ENCODE measurements around the gene GARS1. TPM values are rescaled to one million over a fixed set of nuclear protein-coding genes. Genes with fewer than 3 reads are reported as not detected.
"Not testable (repeated sequence)": the region's sequence is repeated elsewhere in the genome, so short reads cannot be mapped to it uniquely, and the experiment has no call there.

Gene GARS1
- total RNA-seq, 1 donor: 287 TPM

DNA sequence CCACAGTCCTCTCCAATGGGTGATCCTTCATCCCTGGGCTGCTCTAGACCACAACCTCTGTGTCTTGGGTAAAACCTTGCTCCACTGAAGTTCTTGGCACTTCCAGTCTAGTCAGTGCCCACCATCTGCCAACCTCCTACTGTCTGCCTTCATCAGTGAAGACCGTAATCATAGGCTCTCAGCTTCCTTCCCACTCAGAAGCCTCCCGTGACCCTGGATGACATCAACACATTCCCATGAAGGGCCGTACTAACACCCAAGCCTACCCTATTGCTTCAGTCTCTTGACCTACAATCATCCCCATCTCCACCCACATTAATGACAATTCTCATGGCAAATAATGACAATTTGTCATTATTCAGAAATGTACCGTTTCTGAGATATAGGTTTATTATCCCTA lies 27.6 kb upstream of the GARS1 start:
- DNase-seq (ENCODE audit: low read depth): no peak
- TF ChIP-seq, protein P1, sequence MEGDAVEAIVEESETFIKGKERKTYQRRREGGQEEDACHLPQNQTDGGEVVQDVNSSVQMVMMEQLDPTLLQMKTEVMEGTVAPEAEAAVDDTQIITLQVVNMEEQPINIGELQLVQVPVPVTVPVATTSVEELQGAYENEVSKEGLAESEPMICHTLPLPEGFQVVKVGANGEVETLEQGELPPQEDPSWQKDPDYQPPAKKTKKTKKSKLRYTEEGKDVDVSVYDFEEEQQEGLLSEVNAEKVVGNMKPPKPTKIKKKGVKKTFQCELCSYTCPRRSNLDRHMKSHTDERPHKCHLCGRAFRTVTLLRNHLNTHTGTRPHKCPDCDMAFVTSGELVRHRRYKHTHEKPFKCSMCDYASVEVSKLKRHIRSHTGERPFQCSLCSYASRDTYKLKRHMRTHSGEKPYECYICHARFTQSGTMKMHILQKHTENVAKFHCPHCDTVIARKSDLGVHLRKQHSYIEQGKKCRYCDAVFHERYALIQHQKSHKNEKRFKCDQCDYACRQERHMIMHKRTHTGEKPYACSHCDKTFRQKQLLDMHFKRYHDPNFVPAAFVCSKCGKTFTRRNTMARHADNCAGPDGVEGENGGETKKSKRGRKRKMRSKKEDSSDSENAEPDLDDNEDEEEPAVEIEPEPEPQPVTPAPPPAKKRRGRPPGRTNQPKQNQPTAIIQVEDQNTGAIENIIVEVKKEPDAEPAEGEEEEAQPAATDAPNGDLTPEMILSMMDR (IDR thresholded peaks at IDR 0.05; ENCODE audit: insufficient read depth, low read depth, low read length): no peak

DNA sequence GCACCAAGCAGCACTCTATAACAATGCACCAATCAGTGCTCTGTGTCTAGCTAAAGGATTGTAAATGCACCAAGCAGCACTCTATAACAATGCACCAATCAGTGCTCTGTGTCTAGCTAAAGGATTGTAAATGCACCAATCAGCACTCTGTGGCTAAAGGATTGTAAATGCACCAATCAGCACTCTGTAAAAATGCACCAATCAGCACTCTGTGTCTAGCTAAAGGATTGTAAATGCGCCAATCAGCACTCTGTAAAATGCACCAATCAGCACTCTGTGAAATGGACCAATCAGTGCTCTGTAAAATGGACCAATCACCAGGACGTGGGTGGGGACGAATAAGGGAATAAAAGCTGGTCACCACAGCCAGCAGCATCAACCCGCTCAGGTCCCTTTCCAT lies 24.4 kb upstream of the GARS1 start:
- not testable (repeated sequence) for DNase-seq (ENCODE audit: low read depth)

More for the DNA sequence above, 27.6 kb upstream of the GARS1 start:
- H3K4me3 ChIP-seq (ENCODE audit: low read depth, low read length): no peak overlapping the region

DNA sequence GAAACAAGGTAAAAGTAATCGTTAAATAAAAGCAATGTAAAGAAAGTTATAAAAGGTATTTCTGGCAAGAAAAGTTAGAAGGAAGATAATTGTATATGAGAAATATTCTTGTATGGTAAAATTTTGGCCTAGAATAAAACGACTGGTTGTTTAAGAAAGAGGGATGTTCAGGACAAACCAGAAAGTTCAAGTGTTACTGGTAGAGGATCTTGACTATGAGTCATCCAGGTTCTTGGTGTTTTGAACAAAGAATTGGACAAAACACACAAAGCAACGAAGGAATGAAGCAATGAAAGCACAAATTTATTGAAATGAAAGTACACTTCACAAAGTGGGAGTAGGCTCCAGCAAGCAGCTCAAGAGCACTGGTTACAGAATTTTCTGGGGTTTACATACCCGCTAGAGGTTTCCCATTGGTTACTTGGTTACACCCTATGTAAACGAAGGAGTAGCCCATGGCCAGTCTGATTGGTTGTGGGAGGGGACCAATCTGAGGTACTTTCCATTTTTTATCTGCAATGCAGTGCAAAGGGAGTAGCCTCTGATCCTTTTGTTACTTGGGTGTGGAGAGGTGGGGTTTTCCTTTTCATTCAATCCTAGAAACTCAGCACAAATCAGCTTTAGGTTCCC lies 22.4 kb upstream of the GARS1 start:
- no peak for DNase-seq (ENCODE audit: low read depth)
- no peak overlapping the region for H3K4me3 ChIP-seq (ENCODE audit: low read depth, low read length)
- TF ChIP-seq, protein P1 (IDR thresholded peaks at IDR 0.05; ENCODE audit: insufficient read depth, low read depth, low read length): no peak

More for the DNA sequence above, 24.4 kb upstream of the GARS1 start:
- not testable (repeated sequence) for H3K4me3 ChIP-seq (ENCODE audit: low read depth, low read length)

DNA sequence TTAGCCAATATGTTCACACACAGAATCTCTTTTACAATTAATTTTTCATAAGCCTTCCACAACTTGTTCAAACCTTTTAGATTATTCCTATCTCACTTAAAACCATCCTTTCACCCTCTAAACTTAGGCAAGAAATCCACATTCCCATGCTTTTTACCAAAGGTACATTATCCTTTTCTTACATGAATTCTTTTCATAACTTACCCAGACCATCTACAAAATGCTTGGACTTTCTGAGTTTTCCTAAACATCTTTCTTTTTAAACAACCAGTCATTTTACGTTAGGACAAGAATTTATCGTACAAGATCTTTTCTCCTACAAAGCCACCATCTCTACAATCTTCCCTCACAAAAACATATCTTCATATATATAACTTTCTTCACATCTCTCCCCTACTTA lies 18.8 kb upstream of the GARS1 start:
- H3K4me3 ChIP-seq (ENCODE audit: low read depth, low read length): no peak overlapping the region
- DNase-seq (ENCODE audit: low read depth): no peak
- TF ChIP-seq, protein P1 (IDR thresholded peaks at IDR 0.05; ENCODE audit: insufficient read depth, low read depth, low read length): no peak

DNA sequence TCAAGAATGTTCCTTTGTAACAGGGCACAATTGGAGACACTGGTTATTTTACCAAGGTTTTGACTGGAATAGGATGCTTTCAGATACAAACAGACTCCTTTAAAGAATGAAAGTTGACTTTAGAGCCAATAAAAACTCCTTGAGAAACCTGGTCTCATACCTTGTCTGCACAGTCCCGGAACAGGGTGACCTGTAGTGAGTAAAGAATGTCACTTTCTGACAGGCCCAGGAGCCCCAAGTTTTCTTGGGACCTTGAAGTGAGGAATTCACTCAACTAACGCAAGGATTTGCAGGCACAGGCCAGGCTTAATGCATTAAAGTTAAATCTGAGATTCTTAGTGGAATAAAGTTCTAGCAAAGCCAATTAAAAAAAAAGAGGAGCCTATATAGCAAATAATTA lies 11.5 kb upstream of the GARS1 start:
- TF ChIP-seq, protein P1 (IDR thresholded peaks at IDR 0.05; ENCODE audit: insufficient read depth, low read depth, low read length): no peak
- no peak for DNase-seq (ENCODE audit: low read depth)
- no peak overlapping the region for H3K4me3 ChIP-seq (ENCODE audit: low read depth, low read length)

DNA sequence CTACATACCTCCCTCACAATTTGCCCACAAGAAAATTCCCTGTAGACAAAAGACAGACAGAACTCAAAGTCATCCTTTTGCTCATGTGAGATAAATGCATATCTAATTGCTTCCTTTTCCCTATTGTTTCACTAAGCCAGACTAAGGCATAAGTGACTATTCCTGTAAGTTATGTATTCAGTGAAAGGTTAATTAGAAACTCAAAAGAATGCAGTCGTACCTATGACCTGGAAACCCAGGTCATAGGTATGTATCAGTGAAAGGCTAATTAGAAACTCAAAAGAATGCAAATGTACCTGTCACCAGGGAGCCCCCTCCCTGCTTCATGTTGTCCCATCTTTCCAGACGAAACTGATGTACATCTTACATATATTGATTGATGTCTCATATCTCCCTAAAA lies 10.3 kb upstream of the GARS1 start:
- H3K4me3 ChIP-seq (ENCODE audit: low read depth, low read length): no peak overlapping the region
- DNase-seq (ENCODE audit: low read depth): no peak
- TF ChIP-seq, protein P1 (IDR thresholded peaks at IDR 0.05; ENCODE audit: insufficient read depth, low read depth, low read length): no peak

DNA sequence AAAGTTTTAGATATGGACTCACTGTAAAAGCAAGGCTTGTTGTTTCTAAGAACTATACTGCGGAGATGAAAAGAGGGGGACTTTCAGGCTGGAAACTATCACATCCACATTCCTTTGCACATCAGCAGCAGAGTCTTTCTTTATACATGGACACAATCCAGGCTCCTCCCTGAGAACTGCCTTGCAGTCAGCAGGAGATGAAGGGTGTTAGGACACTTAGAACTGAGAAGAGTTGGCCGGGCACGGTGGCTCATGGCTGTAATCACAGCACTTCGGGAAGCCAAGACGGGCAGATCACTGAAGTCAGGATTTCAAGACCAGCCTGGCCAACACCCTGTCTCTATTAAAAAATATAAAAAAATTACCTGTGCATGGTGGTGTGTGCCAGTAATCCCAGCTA lies 9.7 kb upstream of the GARS1 start:
- DNase-seq (ENCODE audit: low read depth): no peak
- H3K4me3 ChIP-seq (ENCODE audit: low read depth, low read length): no peak overlapping the region
- TF ChIP-seq, protein P1 (IDR thresholded peaks at IDR 0.05; ENCODE audit: insufficient read depth, low read depth, low read length): no peak
